ENCODE results near the gene ZNF17.

GRCh38 chr19:57380923-57381322 lies 30.0 kb upstream of the ZNF17 start:
- TF ChIP-seq CTCF (IDR thresholded peaks at IDR 0.05) (no peak), POLR2A (IDR thresholded peaks at IDR 0.05) (no peak), EP300 (IDR thresholded peaks at IDR 0.05) (no peak), POLR2AphosphoS5 (IDR thresholded peaks at IDR 0.05) (no peak)
